Urothelium cell line (cell line): ENCODE measurements around the gene PCLAF.
"Not testable (repeated sequence)": the region's sequence is repeated elsewhere in the genome, so short reads cannot be mapped to it uniquely, and the experiment has no call there.

Experiments
- DNase-seq: peaks from one replicate; pipeline ENCODE4 v3.0.0; 2011; ENCODE audit warnings: low spot score, mixed read lengths
- FAIRE-seq: peaks from 2 replicates; lab custom pipeline; 2011; peaks lifted over from hg19 to GRCh38; lab: Jason Lieb, UNC

PCLAF gene

DNA sequence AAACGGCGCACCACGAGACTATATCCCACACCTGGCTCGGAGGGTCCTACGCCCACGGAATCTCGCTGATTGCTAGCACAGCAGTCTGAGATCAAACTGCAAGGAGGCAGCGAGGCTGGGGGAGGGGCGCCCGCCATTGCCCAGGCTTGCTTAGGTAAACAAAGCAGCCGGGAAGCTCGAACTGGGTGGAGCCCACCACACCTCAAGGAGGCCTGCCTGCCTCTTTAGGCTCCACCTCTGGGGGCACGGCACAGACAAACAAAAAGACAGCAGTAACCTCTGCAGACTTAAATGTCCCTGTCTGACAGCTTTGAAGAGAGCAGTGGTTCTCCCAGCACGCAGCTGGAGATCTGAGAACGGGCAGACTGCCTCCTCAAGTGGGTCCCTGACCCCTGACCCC lies 54.3 kb downstream of the PCLAF start:
- DNase-seq, FAIRE-seq: not testable (repeated sequence)

DNA sequence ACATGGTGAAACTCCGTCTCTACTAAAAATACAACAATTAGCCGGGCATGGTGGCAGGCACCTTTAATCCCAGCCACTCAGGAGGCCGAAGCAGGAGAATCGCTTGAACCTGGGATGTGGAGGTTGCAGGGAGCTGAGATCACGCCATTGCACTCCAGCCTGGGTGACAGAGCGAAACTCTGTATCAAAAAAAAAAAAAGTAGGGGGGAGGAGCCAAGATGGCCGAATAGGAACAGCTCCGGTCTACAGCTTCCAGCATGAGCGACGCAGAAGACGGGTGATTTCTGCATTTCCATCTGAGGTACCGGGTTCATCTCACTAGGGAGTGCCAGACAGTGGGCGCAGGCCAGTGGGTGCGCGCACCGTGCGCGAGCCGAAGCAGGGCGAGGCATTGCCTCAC lies 54.8 kb downstream of the PCLAF start:
- not testable (repeated sequence) for DNase-seq, FAIRE-seq

GRCh38 chr15:64324165-64324877 lies 56.9 kb downstream of the PCLAF start:
- DNase-seq: no peak
- FAIRE-seq: no peak

DNA sequence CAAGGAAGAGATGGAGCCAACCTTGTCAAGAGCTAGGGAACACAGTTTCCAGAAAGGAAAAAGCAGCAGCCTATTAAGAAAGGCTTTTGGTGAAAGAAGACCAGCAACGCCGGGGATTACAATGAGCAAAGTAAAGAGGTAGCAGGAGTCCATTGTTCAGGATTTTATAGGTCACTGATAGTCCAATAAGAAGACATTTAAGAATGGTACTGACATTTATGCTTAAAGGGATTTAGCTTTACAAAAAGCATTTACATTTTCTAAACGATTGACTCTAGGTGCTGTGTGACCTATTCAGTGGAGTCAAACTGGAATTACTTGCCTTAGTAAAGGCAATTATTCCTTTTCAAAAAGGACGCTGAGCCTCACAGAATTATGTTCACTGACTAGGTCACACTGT lies 66.0 kb downstream of the PCLAF start:
- FAIRE-seq (no peak), DNase-seq (no peak)

DNA sequence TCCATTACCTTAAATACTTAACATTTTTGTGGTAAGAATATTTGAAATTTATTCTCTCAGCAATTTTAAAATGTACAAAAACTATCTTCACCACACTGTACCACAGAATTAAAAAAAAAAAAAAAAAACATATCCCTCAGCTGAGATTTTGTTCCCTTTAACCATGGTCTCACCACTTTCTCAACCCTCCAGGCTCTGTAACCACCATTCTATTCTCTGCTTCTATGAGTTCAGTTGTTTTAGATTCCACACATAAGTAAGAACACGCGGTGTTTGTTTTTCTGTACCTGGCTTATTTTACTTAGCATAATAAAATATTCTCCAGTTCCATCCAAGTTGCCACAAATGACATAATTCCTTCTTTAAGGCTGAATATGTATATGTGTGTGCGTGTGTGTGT lies 66.8 kb downstream of the PCLAF start:
- DNase-seq: no peak
- FAIRE-seq: no peak
